Measurements from ENCODE around the gene IL5.
A peak's percentile ranks its signal among the peaks of the same experiment; 100 is the strongest.

The IL5 gene

DNA sequence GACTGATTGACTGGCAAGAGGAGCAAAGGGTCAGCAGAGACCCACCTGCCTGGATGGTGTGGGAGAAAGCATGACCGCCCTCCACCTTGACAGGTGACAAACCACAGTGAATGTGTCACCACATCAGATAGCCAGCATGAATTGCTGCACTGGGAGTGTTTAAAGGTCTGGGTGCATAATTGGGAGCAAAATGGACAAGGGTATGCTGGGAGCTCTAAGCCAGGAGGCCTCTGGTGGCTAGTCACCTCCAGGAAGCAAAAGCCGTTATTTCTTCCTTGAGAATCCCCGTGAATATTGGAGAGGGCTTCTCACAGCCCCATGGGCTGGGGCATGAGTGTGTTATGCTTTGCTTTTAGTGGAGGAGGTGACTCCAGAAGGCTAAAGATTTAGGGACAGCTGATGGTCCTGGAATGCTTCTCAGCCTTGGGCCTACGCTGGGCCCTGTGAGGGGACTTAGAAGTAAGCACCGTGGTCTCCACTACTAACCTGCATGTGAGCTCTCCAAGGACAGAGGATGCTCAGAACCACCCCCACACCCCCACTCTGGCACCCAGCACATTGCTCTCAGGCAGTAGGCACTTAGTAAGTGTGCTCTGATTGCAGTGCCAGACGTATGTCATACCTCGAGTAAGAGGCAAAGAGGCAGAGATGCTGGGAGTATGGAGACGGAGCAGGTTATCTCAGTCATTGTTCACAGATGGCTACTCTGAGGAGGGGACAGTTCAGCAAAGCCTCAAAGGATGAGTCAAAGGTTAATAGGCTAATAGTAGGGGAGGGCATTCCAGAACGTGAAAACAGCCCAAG, 43.7 kb downstream of the IL5 start:
- DNase-seq (ENCODE audit: insufficient read length, low spot score), result no peak
- no peak for FAIRE-seq
- TF ChIP-seq PAX5 (IDR thresholded peaks at IDR 0.05; ENCODE audit: insufficient read depth, low read length, severe bottlenecking), result no peak
- TF ChIP-seq POU2F2 (IDR thresholded peaks at IDR 0.05; ENCODE audit: low read depth, low read length), result no peak
- no peak for TF ChIP-seq SPI1 (IDR thresholded peaks at IDR 0.05; ENCODE audit: low read depth, low read length)
- no peak for TF ChIP-seq TAF1 (IDR thresholded peaks at IDR 0.05; ENCODE audit: low read depth, low read length)

GRCh38 chr5:132498686-132499271, 44.5 kb downstream of the IL5 start:
- FAIRE-seq (no peak), DNase-seq (ENCODE audit: insufficient read length, low spot score) (no peak)
- TF ChIP-seq POU2F2 (IDR thresholded peaks at IDR 0.05; ENCODE audit: low read depth, low read length) (no peak), TAF1 (IDR thresholded peaks at IDR 0.05; ENCODE audit: low read depth, low read length) (no peak), PAX5 (IDR thresholded peaks at IDR 0.05; ENCODE audit: insufficient read depth, low read length, severe bottlenecking) (no peak), SPI1 (IDR thresholded peaks at IDR 0.05; ENCODE audit: low read depth, low read length) (no peak), POLR2AphosphoS5 (IDR thresholded peaks at IDR 0.05; ENCODE audit: low read depth, low read length) (no peak), POLR2A (IDR thresholded peaks at IDR 0.05; ENCODE audit: low read depth, low read length) (no peak)

- no peak for TF ChIP-seq PAX5 (IDR thresholded peaks at IDR 0.05; ENCODE audit: insufficient read depth, low read length, severe bottlenecking)
- TF ChIP-seq POLR2A (IDR thresholded peaks at IDR 0.05; ENCODE audit: low read depth, low read length), result no peak
- no peak for TF ChIP-seq SPI1 (IDR thresholded peaks at IDR 0.05; ENCODE audit: low read depth, low read length)
- TF ChIP-seq POLR2AphosphoS5 (IDR thresholded peaks at IDR 0.05; ENCODE audit: low read depth, low read length), result no peak
- TF ChIP-seq TAF1 (IDR thresholded peaks at IDR 0.05; ENCODE audit: low read depth, low read length), result no peak
- TF ChIP-seq POU2F2 (IDR thresholded peaks at IDR 0.05; ENCODE audit: low read depth, low read length), result no peak
- DNase-seq (ENCODE audit: insufficient read length, low spot score) (no peak), FAIRE-seq (no peak)
Measured at GRCh38 chr5:132498152-132498551, 45.2 kb downstream of the IL5 start.

GRCh38 chr5:132497488-132497997, 45.8 kb downstream of the IL5 start:
- FAIRE-seq, result no peak
- DNase-seq (ENCODE audit: insufficient read length, low spot score), result no peak
- no peak for TF ChIP-seq PAX5 (IDR thresholded peaks at IDR 0.05; ENCODE audit: insufficient read depth, low read length, severe bottlenecking)
- TF ChIP-seq TAF1 (IDR thresholded peaks at IDR 0.05; ENCODE audit: low read depth, low read length), result no peak
- TF ChIP-seq SPI1 (IDR thresholded peaks at IDR 0.05; ENCODE audit: low read depth, low read length), result no peak
- no peak for TF ChIP-seq POU2F2 (IDR thresholded peaks at IDR 0.05; ENCODE audit: low read depth, low read length)
- no peak for TF ChIP-seq POLR2AphosphoS5 (IDR thresholded peaks at IDR 0.05; ENCODE audit: low read depth, low read length)
- TF ChIP-seq POLR2A (IDR thresholded peaks at IDR 0.05; ENCODE audit: low read depth, low read length), result no peak

DNA sequence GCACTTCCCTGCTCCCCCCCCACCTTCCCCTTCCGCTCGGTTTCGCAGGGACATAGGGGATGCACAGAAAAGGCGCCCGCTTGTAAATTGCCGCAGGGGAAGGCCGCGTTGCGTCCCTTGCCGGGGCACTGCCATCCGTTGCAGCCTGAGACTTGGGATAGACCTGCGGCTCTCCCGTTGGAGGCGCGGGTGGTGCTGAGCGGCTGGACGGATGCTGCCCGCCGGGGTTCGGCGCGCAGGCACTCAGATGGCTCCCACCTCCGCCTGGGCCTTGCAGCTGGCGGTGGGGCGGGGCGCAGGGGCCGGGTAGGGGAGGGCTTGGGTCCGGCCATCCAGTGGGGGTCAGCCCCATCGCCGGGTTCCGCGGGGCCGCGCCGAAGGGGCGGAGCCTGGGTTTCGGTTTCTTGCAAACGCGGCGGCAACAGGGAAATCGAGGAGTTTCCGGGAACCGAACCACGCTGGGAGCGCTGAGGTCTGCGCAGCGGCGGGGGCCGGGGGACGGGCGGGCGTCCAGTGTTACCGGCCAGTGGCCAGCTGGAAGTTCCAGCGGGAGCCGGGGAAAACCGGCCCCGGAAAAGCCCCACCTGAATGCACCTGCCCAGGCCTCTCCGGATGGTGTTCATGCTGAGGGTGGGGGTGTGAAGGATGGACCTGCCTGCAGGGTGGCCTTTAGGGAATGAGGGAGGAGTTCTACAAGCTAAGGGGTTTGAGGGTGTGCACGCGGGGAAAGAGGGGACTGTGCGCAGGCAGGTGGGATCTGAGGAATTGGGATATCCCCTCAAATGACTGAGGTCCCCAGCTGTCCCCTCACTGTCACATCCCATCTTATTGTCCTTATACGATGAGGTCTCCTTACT, 46.5 kb downstream of the IL5 start:
- FAIRE-seq (peak; percentile 41), DNase-seq (ENCODE audit: insufficient read length, low spot score) (peak; percentile 59)
- TF ChIP-seq POLR2A (IDR thresholded peaks at IDR 0.05; ENCODE audit: low read depth, low read length), result no peak
- no peak for TF ChIP-seq SPI1 (IDR thresholded peaks at IDR 0.05; ENCODE audit: low read depth, low read length)
- TF ChIP-seq POLR2AphosphoS5 (IDR thresholded peaks at IDR 0.05; ENCODE audit: low read depth, low read length), result no peak
- TF ChIP-seq POU2F2 (IDR thresholded peaks at IDR 0.05; ENCODE audit: low read depth, low read length), result no peak
- no peak for TF ChIP-seq TAF1 (IDR thresholded peaks at IDR 0.05; ENCODE audit: low read depth, low read length)
- no peak for TF ChIP-seq PAX5 (IDR thresholded peaks at IDR 0.05; ENCODE audit: insufficient read depth, low read length, severe bottlenecking)

GRCh38 chr5:132496191-132496630, 47.1 kb downstream of the IL5 start:
- peak; percentile 60 for DNase-seq (ENCODE audit: insufficient read length, low spot score)
- FAIRE-seq, result peak; percentile 86
- TF ChIP-seq POU2F2 (IDR thresholded peaks at IDR 0.05; ENCODE audit: low read depth, low read length) (no peak), SPI1 (IDR thresholded peaks at IDR 0.05; ENCODE audit: low read depth, low read length) (peak; percentile 60)

DNA sequence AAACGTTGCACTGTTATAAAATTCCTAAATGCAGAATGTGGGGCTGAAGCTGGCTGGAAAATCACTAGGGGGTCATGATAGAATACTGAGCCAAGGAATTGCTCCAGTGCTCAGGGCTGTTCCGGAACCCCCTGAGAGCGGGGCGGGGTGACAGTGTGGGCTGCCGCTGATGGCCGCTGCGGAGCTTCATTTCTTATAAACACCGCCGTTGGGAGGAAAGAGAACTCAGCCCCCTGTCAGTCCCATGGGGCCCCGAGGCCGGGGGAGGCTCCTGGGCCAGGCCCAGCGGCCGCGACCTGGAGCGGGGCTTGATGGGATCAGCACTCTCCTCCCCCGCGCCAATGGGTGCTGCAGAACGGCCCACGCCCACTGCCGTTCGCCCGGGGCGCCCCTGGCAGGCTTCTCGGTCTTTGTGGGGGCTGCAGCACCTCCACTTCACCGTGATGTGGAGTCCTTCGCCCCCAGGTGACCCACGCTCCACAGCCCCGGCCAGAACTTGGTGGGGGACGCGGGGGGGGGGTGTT, 47.6 kb downstream of the IL5 start:
- DNase-seq (ENCODE audit: insufficient read length, low spot score) (no peak), FAIRE-seq (peak; percentile 35)
- no peak for TF ChIP-seq SPI1 (IDR thresholded peaks at IDR 0.05; ENCODE audit: low read depth, low read length)
- no peak for TF ChIP-seq POU2F2 (IDR thresholded peaks at IDR 0.05; ENCODE audit: low read depth, low read length)
- no peak for TF ChIP-seq PAX5 (IDR thresholded peaks at IDR 0.05; ENCODE audit: insufficient read depth, low read length, severe bottlenecking)
- no peak for TF ChIP-seq POLR2A (IDR thresholded peaks at IDR 0.05; ENCODE audit: low read depth, low read length)
- TF ChIP-seq TAF1 (IDR thresholded peaks at IDR 0.05; ENCODE audit: low read depth, low read length), result no peak
- TF ChIP-seq POLR2AphosphoS5 (IDR thresholded peaks at IDR 0.05; ENCODE audit: low read depth, low read length), result no peak

- no peak for TF ChIP-seq POLR2AphosphoS5 (IDR thresholded peaks at IDR 0.05; ENCODE audit: low read depth, low read length)
- no peak for TF ChIP-seq TAF1 (IDR thresholded peaks at IDR 0.05; ENCODE audit: low read depth, low read length)
- no peak for TF ChIP-seq POLR2A (IDR thresholded peaks at IDR 0.05; ENCODE audit: low read depth, low read length)
- no peak for TF ChIP-seq POU2F2 (IDR thresholded peaks at IDR 0.05; ENCODE audit: low read depth, low read length)
- TF ChIP-seq SPI1 (IDR thresholded peaks at IDR 0.05; ENCODE audit: low read depth, low read length), result no peak
- no peak for TF ChIP-seq PAX5 (IDR thresholded peaks at IDR 0.05; ENCODE audit: insufficient read depth, low read length, severe bottlenecking)
- DNase-seq (ENCODE audit: insufficient read length, low spot score) (no peak), FAIRE-seq (no peak)
Measured at GRCh38 chr5:132493821-132494220, 49.5 kb downstream of the IL5 start.

GRCh38 chr5:132493241-132493640, 50.1 kb downstream of the IL5 start:
- no peak for FAIRE-seq
- no peak for TF ChIP-seq PAX5 (IDR thresholded peaks at IDR 0.05; ENCODE audit: insufficient read depth, low read length, severe bottlenecking)
- no peak for TF ChIP-seq POLR2A (IDR thresholded peaks at IDR 0.05; ENCODE audit: low read depth, low read length)
- no peak for TF ChIP-seq POLR2AphosphoS5 (IDR thresholded peaks at IDR 0.05; ENCODE audit: low read depth, low read length)
- TF ChIP-seq SPI1 (IDR thresholded peaks at IDR 0.05; ENCODE audit: low read depth, low read length), result no peak
- TF ChIP-seq POU2F2 (IDR thresholded peaks at IDR 0.05; ENCODE audit: low read depth, low read length), result no peak
- no peak for TF ChIP-seq TAF1 (IDR thresholded peaks at IDR 0.05; ENCODE audit: low read depth, low read length)
- no peak for DNase-seq (ENCODE audit: insufficient read length, low spot score)
